Measurements from ENCODE around the gene ZFX.
"Not testable (repeated sequence)": the region's sequence is repeated elsewhere in the genome, so short reads cannot be mapped to it uniquely, and the experiment has no call there.

Gene ZFX

GRCh38 chrX:24149351-24150050, at the start of gene ZFX:
TSS of gene ZFX (plus strand) at chrX:24149729. CDS start at chrX:24172743, 23,014 bp downstream.
- no peak for DNase-seq

GRCh38 chrX:24100713-24101112, 48.8 kb upstream of the ZFX start:
- DNase-seq = no peak

- peak; percentile 7 for DNase-seq
These were observed 39.5 kb upstream of the ZFX start for GRCh38 chrX:24110069-24110468.

GRCh38 chrX:24113181-24113580, 36.3 kb upstream of the ZFX start:
- DNase-seq = no peak

GRCh38 chrX:24117258-24117657, 32.3 kb upstream of the ZFX start:
- DNase-seq = no peak

GRCh38 chrX:24124244-24124799, 25.2 kb upstream of the ZFX start:
- DNase-seq = no peak

GRCh38 chrX:24125028-24125612, 24.4 kb upstream of the ZFX start:
- DNase-seq = no peak

GRCh38 chrX:24131476-24131875, 18.1 kb upstream of the ZFX start:
- no peak for DNase-seq

GRCh38 chrX:24133312-24133711, 16.2 kb upstream of the ZFX start:
- no peak for DNase-seq

GRCh38 chrX:24135768-24136167, 13.8 kb upstream of the ZFX start:
- DNase-seq = not testable (repeated sequence)

GRCh38 chrX:24137192-24137591, 12.3 kb upstream of the ZFX start:
- no peak for DNase-seq

- not testable (repeated sequence) for DNase-seq
These were observed 5.5 kb upstream of the ZFX start for GRCh38 chrX:24143982-24144381.

GRCh38 chrX:24144528-24144927, 5.0 kb upstream of the ZFX start:
- DNase-seq = no peak

GRCh38 chrX:24145303-24146186, 4.0 kb upstream of the ZFX start:
- DNase-seq = no peak

- DNase-seq = no peak
These were observed 3.1 kb upstream of the ZFX start for GRCh38 chrX:24146283-24146949.

GRCh38 chrX:24147165-24147564, 2.4 kb upstream of the ZFX start:
- no peak for DNase-seq

- no peak for DNase-seq
These were observed 1.4 kb upstream of the ZFX start for GRCh38 chrX:24148121-24148520.

- no peak for DNase-seq
These were observed 786 bp upstream of the ZFX start for GRCh38 chrX:24148535-24149350.

GRCh38 chrX:24150051-24150790, 692 bp downstream of the ZFX start:
- peak; percentile 32 for DNase-seq

GRCh38 chrX:24150898-24151297, 1.4 kb downstream of the ZFX start:
- no peak for DNase-seq

GRCh38 chrX:24151513-24151912, 2.0 kb downstream of the ZFX start:
- DNase-seq = no peak
